RCC 7860 (cell line): ENCODE measurements around the gene RANBP1.

Experiments
- DNase-seq: peaks from one replicate; pipeline ENCODE4 v3.0.0-alpha.2; 2015; ENCODE audit warnings: low spot score
- FAIRE-seq: peaks from 2 replicates; lab custom pipeline; 2012; peaks lifted over from hg19 to GRCh38; lab: Jason Lieb, UNC

Gene RANBP1

DNA sequence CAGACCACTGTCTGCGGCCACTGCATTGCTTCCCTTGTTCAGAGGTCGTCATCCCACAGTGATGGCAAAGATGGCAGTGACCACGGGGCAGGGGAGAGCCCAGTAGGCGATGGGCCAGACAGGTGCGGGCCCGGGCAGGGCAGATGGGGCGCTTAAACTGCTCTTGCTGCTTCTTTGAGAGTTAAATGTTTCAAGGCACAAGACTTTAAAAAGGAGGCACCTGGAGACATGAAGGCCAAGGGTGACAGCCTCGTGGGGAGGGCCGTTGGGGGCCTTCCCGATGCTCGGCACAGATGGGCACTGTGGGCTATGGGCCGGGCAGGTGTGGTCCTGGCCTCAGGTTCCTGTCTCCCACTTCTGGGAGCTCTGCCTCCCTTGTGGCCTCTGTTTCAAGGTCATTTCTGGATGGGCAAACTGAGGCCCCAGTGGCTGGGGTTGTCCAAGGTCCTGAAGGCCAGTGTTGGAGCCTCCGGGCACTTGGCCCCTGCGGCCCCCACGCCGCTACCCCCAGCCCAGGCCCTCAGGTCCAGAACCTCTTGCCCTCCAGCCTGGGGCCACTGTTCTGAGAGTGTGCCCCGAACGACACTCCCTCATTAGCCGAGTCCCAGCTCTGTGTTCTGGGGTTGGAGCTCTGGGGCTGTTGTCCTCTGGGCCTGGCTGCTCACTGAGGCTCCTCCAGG lies 51.9 kb downstream of the RANBP1 start:
- no peak for FAIRE-seq
- DNase-seq: no peak

DNA sequence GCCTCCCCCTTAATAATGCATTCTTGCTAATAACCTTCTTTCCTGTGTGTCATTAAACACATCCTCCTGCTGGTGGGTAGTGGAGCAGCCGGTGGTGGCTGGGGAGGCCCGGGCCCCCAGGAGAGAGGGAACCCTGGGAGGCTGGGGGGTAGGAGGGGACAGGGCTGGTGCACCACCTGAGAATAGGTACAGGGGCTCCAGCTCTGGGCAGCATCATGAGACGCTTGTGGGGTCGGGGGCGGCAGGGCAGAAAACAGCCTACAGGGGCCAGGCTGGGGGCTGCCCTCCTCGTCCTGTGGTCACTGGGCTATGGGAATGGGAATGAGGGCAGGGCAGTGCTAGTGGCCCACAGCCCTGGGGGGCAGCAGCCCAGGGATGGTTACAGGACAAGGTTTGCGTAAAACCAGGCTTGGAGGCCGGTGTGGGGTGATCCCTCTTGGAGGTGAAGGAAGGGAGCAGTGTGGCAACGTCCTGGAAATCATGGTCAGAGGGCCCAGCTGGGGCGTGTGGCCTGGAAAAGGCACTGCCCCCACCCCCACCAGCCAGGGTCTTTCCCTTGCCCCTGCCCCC lies 53.4 kb downstream of the RANBP1 start:
- DNase-seq (no peak), FAIRE-seq (no peak)

DNA sequence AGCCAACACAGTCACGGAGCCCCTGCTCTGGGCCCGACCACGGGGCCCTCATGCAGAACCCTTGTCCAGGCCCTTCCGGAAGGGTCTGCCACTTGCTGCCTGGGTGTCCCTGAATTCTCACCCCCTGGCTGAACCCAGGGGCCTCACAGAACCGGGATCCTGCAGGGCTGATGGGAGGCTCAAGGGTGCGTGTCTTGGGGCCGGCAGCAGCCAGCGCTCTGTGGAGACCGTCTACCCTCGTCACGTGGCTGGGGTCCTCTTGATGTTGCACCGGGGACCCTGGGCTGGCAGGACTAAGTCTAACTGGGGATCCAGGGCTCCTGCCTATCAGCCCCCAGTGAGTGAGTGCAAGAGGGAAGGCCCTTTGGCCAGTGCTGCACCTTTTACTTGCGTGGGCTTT lies 54.3 kb downstream of the RANBP1 start:
- FAIRE-seq: no peak
- DNase-seq: no peak

DNA sequence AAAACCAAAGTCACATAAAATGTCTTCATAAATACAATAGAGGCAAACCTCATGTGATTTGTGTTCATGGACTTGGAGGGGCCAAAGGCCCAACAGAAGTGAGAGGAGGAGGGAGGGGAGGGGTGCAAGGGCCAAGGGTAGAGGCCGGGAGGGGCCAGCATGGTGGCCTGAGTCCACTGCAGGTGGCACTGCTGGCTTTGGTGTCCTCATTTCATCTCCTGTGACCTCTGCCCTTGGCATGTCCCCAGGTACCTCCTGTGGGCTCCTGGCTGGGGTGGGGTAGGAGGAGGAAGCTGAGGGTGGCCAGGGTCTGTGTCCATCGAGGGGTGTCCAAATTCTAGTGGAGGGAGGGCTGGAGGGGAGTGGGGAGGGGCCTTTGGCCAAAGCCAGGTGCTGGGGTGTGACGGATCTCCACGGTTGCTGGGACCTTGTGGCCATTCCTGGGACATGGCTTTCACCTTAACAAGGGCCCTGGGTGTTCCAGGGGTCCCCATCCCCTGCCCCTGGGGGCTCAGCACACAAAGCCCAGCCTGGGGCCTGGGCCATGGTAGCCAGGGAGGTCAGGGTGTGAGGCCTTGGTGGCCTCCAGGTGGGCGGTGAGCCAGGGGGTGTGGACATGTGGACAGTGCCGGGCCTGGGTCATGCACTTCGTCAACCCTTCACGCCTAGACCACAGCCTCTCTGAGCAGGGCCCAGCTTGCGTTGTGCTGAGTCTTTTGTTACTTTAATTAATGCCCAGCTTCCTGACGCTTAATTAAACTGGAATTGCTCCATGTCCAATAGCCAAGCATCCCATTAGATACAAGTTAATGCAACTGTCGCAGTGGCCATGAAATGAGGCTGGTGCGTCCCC lies 55.6 kb downstream of the RANBP1 start:
- no peak for FAIRE-seq

DNA sequence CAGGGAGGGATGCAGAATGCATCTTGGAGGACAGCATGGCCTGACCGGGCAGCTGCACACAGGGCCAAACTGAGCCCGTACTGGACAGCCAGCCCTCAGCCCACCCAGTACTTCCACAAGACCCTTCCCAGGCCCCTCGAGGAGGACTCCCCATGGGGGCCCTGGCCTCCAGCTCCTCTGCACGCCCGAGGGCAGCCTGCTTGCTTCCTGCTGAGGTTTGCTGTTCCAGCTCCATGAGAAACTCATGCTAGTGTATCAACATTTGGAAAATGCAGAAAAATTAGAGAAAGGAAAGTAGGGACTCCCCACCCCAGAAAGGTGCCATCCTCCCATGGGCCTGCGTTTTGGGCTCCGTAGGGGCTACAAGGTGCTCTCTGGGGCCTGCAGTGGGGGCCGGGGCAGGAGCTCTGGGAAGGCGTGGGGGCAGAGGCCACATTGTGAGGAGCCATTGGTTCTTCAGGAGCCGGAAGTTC lies 56.3 kb downstream of the RANBP1 start:
- FAIRE-seq: no peak
- no peak for DNase-seq

More for the DNA sequence above, 55.6 kb downstream of the RANBP1 start:
- DNase-seq: no peak

DNA sequence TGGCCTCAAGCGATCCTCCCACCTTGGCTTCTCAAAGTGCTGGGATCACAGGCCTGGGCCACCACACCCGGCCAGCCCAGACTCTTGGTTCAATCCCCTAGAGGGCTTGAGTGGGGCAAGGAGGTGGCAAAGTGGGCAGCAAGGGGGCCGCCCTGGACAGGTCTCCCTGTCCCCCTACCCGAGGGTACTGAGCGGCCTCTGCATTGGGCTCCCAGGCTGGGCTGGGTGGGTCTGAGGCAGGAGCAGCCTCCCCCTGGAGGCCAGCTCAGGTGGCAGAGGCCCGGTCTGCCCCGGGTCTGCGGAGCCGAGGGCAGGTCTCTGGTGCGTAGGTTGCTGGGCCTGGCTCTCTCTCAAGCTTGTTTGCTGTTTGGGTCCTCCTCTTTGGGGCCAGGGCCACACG lies 57.3 kb downstream of the RANBP1 start:
- DNase-seq (no peak), FAIRE-seq (no peak)

DNA sequence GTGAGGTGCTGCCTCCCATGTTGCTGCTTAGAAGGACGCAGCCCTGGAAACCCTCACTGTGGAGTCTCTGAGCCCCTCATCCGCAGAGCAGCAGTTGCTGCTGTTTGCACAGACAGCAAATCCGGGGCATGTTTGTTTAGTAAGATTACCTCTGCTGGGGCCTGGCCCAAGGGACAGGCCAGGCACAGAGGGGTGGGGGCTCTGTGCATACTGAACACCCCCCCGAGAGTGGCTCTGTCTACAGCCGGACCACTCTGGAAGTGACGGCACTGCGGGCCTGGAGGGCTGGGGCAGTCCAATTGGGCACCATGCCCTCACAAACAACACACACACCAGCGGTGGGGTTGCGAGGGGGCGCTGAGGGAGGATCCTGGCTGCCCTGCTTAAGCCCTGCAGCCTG lies 57.9 kb downstream of the RANBP1 start:
- FAIRE-seq: no peak

DNA sequence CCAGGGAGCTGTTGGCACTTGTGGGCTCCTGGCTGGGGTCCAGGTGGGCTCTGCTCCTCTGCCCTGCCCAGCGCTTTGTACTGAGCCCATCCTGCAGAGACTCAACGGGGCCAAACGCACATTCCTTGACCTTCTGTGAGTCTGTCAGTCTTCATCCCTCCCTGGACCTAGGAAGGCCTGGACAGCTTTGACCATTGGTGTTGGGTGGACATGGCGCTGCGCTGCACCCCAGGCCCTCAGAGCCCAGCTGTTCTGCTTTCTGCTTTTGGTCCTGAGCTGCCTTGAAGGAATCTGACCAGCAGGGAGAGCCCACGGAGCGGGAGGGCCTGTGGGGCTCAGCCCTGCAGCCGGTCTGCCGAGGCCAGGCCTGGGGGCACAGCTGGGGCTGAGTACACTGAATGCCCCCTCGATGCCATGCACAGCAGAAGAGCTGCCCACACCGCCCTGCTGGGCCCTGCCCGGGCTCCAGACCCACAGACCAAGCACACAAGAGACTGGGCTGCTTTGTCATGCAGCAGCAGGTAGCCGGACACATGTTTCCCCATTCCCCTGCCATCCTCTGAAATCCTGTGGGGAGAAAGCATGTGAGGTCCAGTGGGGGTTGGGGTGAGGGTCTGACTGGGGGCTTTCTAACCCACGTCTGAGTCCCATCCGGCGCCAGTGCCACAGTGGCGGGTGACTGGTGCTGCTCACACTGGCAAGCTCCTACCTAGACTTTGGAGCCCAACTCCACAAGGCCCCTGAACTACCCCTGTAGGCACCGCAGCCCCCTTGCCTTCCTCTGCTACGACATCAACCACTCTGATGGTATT lies 59.1 kb downstream of the RANBP1 start:
- no peak for DNase-seq

More for the DNA sequence above, 57.9 kb downstream of the RANBP1 start:
- DNase-seq: no peak

DNA sequence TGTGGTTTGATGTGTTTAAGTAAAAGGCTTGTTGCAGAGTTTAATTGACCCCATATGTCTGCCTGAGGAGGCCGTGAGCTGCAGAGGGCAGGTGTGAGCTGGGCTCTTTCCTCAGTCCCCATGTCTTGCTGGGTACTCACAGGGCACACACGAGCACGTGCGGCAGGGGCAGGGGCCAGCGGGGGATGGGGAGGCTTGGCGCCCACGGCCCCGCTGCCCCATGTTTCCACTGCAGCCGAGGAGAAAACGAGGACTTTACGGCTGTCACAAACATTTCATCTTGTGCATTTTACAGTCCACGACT lies 59.6 kb downstream of the RANBP1 start:
- no peak for DNase-seq
- no peak for FAIRE-seq

More for the DNA sequence above, 59.1 kb downstream of the RANBP1 start:
- FAIRE-seq: no peak

DNA sequence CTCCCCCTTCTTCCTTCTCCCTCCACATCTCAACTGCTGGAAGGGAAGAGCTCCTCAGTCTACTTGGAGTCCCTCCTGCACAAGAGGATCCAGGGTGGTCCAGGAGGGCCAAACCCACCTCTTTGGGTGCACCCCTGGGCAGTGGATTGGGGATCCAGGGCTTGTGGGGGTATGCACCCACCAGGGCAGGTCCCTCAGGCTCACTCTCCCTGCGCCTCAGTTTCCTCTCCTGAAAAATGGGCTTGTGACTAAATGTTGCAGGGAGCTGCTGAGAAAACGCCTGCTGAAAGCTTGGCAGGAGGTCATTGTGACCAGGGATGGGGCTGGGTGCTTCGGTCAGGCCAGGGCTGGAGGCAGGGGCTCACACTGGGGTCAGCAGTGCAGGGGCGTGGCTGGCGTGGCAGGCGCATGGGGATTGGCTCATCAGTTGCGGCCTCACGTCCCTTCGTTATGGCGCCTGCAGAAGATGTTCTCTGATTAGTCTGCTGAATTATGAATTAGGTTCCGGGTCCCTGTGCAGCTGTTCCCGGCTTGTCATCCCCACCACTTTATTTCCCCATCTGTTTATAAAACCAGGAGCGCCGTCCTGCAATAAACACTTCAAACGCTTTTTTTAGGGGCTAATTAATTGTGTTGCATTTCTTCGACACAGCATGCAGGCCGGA lies 60.6 kb downstream of the RANBP1 start:
- FAIRE-seq (no peak), DNase-seq (no peak)
